ENCODE data around the gene LRRC9. TPM values are rescaled to one million over a fixed set of nuclear protein-coding genes. Genes with fewer than 3 reads are reported as not detected.

Gene LRRC9
- total and polyA plus RNA-seq, 4 donors, result 0.07 to 2.2 (median 0.31) TPM; not detected in 1

DNA sequence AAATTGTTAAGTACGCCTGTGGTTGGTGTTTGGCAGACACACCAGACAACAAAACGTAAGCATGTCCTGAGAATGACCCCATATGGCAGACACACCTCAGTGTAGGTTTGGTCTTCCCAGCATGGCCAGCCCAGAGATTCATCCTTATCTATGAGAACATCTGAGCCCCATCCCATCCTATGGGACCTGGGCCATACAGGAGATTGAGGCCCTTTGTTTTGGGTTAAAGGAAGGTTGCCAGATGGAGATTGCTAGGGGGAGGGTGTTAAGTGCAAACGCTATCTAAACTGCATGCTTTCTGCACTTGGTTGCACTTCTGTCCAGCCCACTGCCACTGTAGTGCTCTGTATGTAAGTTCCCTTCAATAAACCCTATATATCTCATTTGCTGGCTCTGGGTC, 167.7 kb downstream of the LRRC9 start:
- Histone ChIP-seq H3K27me3 (ENCODE audit: control insufficient read depth in 3 of 3, insufficient read depth in 3 of 3, low read length in 2 of 3) (no peaks in the 10 kb centered on the region), H3K4me1 (ENCODE audit: control insufficient read depth in 5 of 5, insufficient read depth in 5 of 5, low read length in 5 of 5) (peaks cover 0 to 16% (median 0%) of the 10 kb centered on the region in 5 donors), H3K4me3 (no peak overlapping the region), H3K9me3 (ENCODE audit: control insufficient read depth in 4 of 4, insufficient read depth in 3 of 4, low read length in 3 of 4) (no peaks in the 10 kb centered on the region), H3K27ac (ENCODE audit: low read depth in 1 of 2, low read length in 1 of 2) (no peak overlapping the region), H3K36me3 (ENCODE audit: control insufficient read depth in 4 of 4, insufficient read depth in 4 of 4, low read length in 4 of 4) (no peaks in the 10 kb centered on the region), H3K9ac (ENCODE audit: insufficient read depth in 1 of 2, low read length in 2 of 2) (no peak overlapping the region)
- TF ChIP-seq, protein P1, sequence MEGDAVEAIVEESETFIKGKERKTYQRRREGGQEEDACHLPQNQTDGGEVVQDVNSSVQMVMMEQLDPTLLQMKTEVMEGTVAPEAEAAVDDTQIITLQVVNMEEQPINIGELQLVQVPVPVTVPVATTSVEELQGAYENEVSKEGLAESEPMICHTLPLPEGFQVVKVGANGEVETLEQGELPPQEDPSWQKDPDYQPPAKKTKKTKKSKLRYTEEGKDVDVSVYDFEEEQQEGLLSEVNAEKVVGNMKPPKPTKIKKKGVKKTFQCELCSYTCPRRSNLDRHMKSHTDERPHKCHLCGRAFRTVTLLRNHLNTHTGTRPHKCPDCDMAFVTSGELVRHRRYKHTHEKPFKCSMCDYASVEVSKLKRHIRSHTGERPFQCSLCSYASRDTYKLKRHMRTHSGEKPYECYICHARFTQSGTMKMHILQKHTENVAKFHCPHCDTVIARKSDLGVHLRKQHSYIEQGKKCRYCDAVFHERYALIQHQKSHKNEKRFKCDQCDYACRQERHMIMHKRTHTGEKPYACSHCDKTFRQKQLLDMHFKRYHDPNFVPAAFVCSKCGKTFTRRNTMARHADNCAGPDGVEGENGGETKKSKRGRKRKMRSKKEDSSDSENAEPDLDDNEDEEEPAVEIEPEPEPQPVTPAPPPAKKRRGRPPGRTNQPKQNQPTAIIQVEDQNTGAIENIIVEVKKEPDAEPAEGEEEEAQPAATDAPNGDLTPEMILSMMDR (IDR thresholded peaks at IDR 0.05; ENCODE audit: control extremely low read depth, extremely low read depth), result no peak
- DNase-seq (peak in 1 of 3 donors; percentile 8), ATAC-seq (ENCODE audit: insufficient read depth, low FRiP score) (no peak)
- WGBS, 2 donors, result 85 to 88% methylated on average over 3 of the region's 3 CpGs

DNA sequence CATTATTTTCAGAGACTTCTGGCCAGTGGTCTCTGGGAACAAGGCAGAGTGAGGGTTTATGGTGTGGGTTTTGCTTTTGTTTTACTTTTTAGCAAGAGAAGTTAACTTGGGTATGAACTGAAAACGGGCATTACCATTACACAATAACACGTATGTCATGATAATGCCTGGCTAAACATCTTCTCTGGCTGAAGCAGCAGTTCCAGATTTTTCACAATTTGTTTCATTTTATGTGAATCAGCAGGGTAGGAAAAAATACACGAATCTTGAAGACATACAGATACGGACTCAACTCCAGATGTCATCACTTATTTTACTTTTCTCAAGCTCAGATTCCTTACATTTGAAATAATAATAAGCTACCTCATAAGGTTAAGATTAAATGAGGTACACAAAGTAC, 169.3 kb downstream of the LRRC9 start:
- no peak overlapping the region for H3K9ac ChIP-seq (ENCODE audit: insufficient read depth in 1 of 2, low read length in 2 of 2)
- TF ChIP-seq, protein P1 (IDR thresholded peaks at IDR 0.05; ENCODE audit: control extremely low read depth, extremely low read depth), result no peak
- 55 to 62% methylated on average over 4 of the region's 4 CpGs for WGBS, 2 donors
- H3K27ac ChIP-seq (ENCODE audit: low read depth in 1 of 2, low read length in 1 of 2), result no peak overlapping the region
- H3K9me3 ChIP-seq (ENCODE audit: control insufficient read depth in 4 of 4, insufficient read depth in 3 of 4, low read length in 3 of 4), result no peaks in the 10 kb centered on the region
- peaks cover under 1 to 27% (median 4%) of the 10 kb centered on the region in 5 donors for H3K4me1 ChIP-seq (ENCODE audit: control insufficient read depth in 5 of 5, insufficient read depth in 5 of 5, low read length in 5 of 5)
- ATAC-seq (ENCODE audit: insufficient read depth, low FRiP score) (no peak), DNase-seq (peak in 2 of 3 donors; percentile 37 to 40)
- H3K4me3 ChIP-seq, result no peak overlapping the region
- no peaks in the 10 kb centered on the region for H3K36me3 ChIP-seq (ENCODE audit: control insufficient read depth in 4 of 4, insufficient read depth in 4 of 4, low read length in 4 of 4)
- no peaks in the 10 kb centered on the region for H3K27me3 ChIP-seq (ENCODE audit: control insufficient read depth in 3 of 3, insufficient read depth in 3 of 3, low read length in 2 of 3)

DNA sequence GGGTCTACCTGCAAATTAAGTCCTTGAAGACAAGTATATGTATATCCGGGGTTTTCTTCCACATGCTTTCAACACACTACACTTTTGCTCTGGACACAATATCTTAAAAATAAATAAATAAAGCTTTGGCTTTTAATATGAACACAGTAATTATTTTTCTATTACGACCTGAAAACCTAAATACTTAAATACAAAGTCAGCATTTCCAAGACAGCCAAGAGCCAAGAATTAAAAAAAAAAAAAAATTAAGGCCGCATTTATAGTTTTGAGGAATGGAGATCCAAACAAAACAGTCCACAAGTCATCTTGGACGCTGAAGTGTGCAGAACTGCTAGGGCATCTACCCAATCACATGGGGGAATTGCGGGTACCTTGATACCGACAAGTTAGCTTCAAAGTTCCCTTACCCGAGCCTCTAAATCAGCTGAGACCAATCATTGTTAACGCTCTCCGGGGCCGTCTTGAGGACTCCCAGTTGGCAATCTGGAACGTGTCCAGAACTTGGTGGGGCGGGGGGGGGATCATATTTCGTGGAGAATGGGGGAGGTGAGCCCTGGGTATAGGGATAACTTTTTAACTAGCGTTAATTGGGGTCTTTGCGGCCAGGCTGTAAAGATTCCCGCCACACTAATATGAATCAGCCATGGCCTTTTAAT, 171.0 kb downstream of the LRRC9 start:
- 9 to 12% methylated on average over 16 of the region's 16 CpGs for WGBS, 2 donors
- H3K4me1 ChIP-seq (ENCODE audit: control insufficient read depth in 5 of 5, insufficient read depth in 5 of 5, low read length in 5 of 5), result peaks cover 3 to 36% (median 15%) of the 10 kb centered on the region in 5 donors

More for the DNA sequence above, 171.0 kb downstream of the LRRC9 start:
- no peaks in the 10 kb centered on the region for H3K36me3 ChIP-seq (ENCODE audit: control insufficient read depth in 4 of 4, insufficient read depth in 4 of 4, low read length in 4 of 4)
- ATAC-seq (ENCODE audit: insufficient read depth, low FRiP score) (peak; percentile 5), DNase-seq (peak; percentile 90 to 96 (median 93))
- H3K4me3 ChIP-seq, result peak overlapping the region; percentile 81
- H3K27me3 ChIP-seq (ENCODE audit: control insufficient read depth in 3 of 3, insufficient read depth in 3 of 3, low read length in 2 of 3), result no peaks in the 10 kb centered on the region
- H3K9me3 ChIP-seq (ENCODE audit: control insufficient read depth in 4 of 4, insufficient read depth in 3 of 4, low read length in 3 of 4), result no peaks in the 10 kb centered on the region
- peak overlapping the region; percentile 71 to 100 for H3K9ac ChIP-seq (ENCODE audit: insufficient read depth in 1 of 2, low read length in 2 of 2)
- TF ChIP-seq, protein P1 (IDR thresholded peaks at IDR 0.05; ENCODE audit: control extremely low read depth, extremely low read depth), result no peak
- peak overlapping the region; percentile 92 to 100 for H3K27ac ChIP-seq (ENCODE audit: low read depth in 1 of 2, low read length in 1 of 2)
